Heart right ventricle (tissue), 16 donors: ENCODE data around the gene CLEC16A. TPM values are rescaled to one million over a fixed set of nuclear protein-coding genes. Genes with fewer than 3 reads are reported as not detected.

Source experiments
- ATAC-seq, 8 donors: fragments of 200-7000 bp; cut with Tn5 transposase; one replicate each; pipeline ENCODE4 v1.9.1; 2020; ENCODE audit warnings: mild to moderate bottlenecking in 8 of 8, moderate library complexity in 8 of 8, moderate number of reproducible peaks in 1 of 8
- DNase-seq, 2 donors: peaks; one replicate each; pipeline ENCODE4 v3.0.0-alpha.2; 2020
- H3K27ac ChIP-seq, 10 donors: fragments of 200-600 bp; sonication (generic) in 2 of 10; one replicate each; pipeline versions ENCODE4 v1.5.0 to v1.8.0; 2020 to 2022; ENCODE audit warnings: mild to moderate bottlenecking in 3 of 10
- H3K27me3 ChIP-seq, 7 donors: fragments of 200-600 bp; one replicate each; pipeline ENCODE4 v1.8.0; 2021 to 2022; ENCODE audit warnings: mild to moderate bottlenecking in 2 of 7
- H3K36me3 ChIP-seq, 9 donors: fragments of 200-600 bp; sonication (generic) in 1 of 9; one replicate each; pipeline versions ENCODE4 v1.5.0 to v1.8.0; 2020 to 2022; ENCODE audit warnings: mild to moderate bottlenecking in 2 of 9
- H3K4me1 ChIP-seq, 9 donors: fragments of 200-600 bp; sonication (generic) in 1 of 9; one replicate each; pipeline versions ENCODE4 v1.5.0 to v1.8.0; 2020 to 2022; ENCODE audit warnings: mild to moderate bottlenecking in 4 of 9
- H3K4me3 ChIP-seq, 10 donors: fragments of 200-600 bp; sonication (generic) in 2 of 10; one replicate each; pipeline versions ENCODE4 v1.5.0 to v1.8.0; 2020 to 2022; ENCODE audit warnings: mild to moderate bottlenecking in 7 of 10, moderate library complexity in 2 of 10
- H3K9me3 ChIP-seq, 11 donors: fragments of 200-600 bp in 10 of 11; sonication (generic) in 2 of 11; one replicate each; pipeline versions ENCODE4 v1.5.0 to v1.8.0; 2013 to 2022; ENCODE audit warnings: mild to moderate bottlenecking in 2 of 11, control low read depth in 1 of 11, moderate library complexity in 1 of 11
- WGBS, 2 donors: extraction: QIAGEN DNeasy Blood & Tissue Kit; methylation state at CpG; one replicate each; pipeline ENCODE4 v1.1.7; 2013; ENCODE audit warnings: inconsistent platforms in 1 of 2; 5-methylcytosine and 5-hydroxymethylcytosine counted together
- intact Hi-C, 10 donors: fragments of 100-400 bp; cut with DNase I; formaldehyde crosslinking; loops; one replicate each; pipeline versions ENCODE4 v1.11.1 to v1.14.2; 2022
- polyA plus RNA-seq, 2 donors: library from polyadenylated mRNA; stranded (reverse); fragments of 200-250 nt; gene quantifications; one replicate each; pipeline ENCODE4 v1.2.3, GENCODE V29; 2013
- total RNA-seq, 10 donors: library from RNA; stranded (reverse); fragmentation: NEBNext Ultra II Directional in 3 of 10; extraction: Animal tissue kit (Norgen Biotek cat#: 25700) in 3 of 10; gene quantifications; one replicate each; pipeline versions ENCODE4 v1.2.1 to v1.2.4, GENCODE V29; 2021 to 2023
- TF ChIP-seq, protein P1 (sequence below), 9 donors: fragments of 200-600 bp; sonication (generic) in 2 of 9; IDR thresholded peaks; one replicate each; pipeline versions ENCODE4 v1.5.0 to v1.8.0; 2021 to 2022; ENCODE audit warnings: antibody characterized with exemption in 9 of 9, mild to moderate bottlenecking in 5 of 9, moderate library complexity in 1 of 9
- donor health status: Arrhythmogenic right ventricular cardiomyopathy.
- donor health status: ischemic (EF 13 %, LVEDD 7.1; RV severe dilation, severe dysfunction).
- donor health status: healthy with polysubstance abuse.
- donor health status: DM: no; HTN: yes; CAD: no.
- donor health status: DM: no; HTN: no; CAD: no.
- donor health status: ischemic (EF 25% LVEDD 6.9; RV normal size, moderate dysfunction).
- donor health status: ischemic (EF 25% LVEDD 5.7; RV mildly dilated, moderate dysfunction).
- donor health status: healthy.
- donor health status: DM: yes; HTN: yes; CAD: no.
- donor health status: Ischemic cardiomyopathy.
- donor health status: ischemic (EF 35%, LVEDD 5.7; RV mildly dilated, moderate dysfunction).
- donor health status: nonischemic (EF 11% LVEDD 7.7; RV severe dilation, severe dysfunction).
- donor health status: DM: yes; HTN: yes; CAD: no.
- donor health status: PGD.
- donor health status: ischemic (EF 29% LVEDD 5.4; RV normal size, mild dysfunction).
- donor health status: nonischemic (EF 23%, LVEDD 6.1; RV moderate dilation, normal function).

Gene CLEC16A
- total and polyA plus RNA-seq, 12 donors: 12.1 to 30.8 (median 23.0) TPM

DNA sequence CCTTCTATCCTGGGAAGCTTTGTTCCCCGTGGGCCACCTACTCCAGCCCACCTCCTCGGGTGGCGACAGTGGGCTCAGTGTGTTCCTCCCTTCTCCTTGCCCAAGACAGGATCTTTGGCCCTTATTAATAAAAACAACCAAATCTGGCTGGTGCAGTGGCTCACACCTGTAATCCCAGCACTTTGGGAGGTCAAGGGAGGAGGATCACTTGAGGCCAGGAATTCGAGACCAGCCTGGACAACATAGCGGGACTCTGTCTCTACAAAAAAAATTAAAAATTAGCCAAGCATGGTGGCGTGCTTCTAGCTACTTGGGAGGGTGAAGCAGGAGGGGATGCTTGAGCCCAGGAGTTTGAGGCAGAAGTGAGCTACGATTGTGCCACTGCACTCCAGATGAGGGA lies 269.4 kb downstream of the CLEC16A start:
- no peaks in the 10 kb centered on the region for H3K36me3 ChIP-seq
- H3K27me3 ChIP-seq: peaks cover 0 to 7% (median 5%) of the 10 kb centered on the region in 7 donors
- H3K4me3 ChIP-seq: no peak overlapping the region
- no peak for DNase-seq
- ATAC-seq: no peak
- intact Hi-C loops: no loop called here
- TF ChIP-seq, protein P1, sequence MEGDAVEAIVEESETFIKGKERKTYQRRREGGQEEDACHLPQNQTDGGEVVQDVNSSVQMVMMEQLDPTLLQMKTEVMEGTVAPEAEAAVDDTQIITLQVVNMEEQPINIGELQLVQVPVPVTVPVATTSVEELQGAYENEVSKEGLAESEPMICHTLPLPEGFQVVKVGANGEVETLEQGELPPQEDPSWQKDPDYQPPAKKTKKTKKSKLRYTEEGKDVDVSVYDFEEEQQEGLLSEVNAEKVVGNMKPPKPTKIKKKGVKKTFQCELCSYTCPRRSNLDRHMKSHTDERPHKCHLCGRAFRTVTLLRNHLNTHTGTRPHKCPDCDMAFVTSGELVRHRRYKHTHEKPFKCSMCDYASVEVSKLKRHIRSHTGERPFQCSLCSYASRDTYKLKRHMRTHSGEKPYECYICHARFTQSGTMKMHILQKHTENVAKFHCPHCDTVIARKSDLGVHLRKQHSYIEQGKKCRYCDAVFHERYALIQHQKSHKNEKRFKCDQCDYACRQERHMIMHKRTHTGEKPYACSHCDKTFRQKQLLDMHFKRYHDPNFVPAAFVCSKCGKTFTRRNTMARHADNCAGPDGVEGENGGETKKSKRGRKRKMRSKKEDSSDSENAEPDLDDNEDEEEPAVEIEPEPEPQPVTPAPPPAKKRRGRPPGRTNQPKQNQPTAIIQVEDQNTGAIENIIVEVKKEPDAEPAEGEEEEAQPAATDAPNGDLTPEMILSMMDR (IDR thresholded peaks at IDR 0.05): no peak
- H3K4me1 ChIP-seq: peaks cover 0 to 29% (median 0%) of the 10 kb centered on the region in 9 donors
- peaks cover 0 to 36% (median 20%) of the 10 kb centered on the region in 11 donors for H3K9me3 ChIP-seq
- 94% methylated on average over 7 of the region's 7 CpGs for WGBS, 2 donors
- no peak overlapping the region for H3K27ac ChIP-seq

DNA sequence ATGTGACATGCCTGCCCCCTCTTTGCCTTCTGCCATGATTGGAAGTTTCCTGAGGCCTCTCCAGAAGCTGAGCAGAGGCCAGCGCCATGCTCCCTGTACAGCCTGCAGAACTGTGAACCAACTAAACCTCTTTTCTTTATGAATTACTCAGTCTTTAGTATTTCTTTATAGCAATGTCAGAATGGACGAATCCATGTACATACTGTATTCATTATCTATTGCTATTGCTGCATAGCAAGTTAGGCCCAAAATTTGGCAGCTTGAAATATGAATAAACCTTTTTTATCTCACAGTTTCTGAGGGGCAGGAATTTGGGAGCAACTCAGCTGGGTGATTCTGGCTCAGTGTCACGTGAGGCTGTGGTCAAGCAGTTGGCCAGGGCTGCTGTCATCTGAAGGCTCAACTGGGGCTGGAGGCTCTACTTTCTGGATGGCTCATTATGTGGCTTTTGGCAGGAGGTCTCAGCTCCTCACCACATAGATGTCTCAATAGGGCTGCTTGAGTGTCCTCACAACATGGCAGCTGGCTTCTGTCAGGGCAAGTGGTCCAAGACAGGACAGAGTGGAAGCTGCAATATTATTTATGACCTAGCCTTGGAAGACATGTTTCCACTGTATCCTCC lies 271.7 kb downstream of the CLEC16A start:
- peaks cover 0 to 7% (median 2%) of the 10 kb centered on the region in 7 donors for H3K27me3 ChIP-seq
- intact Hi-C loops: no loop called here
- H3K27ac ChIP-seq: no peak overlapping the region
- TF ChIP-seq, protein P1 (IDR thresholded peaks at IDR 0.05): no peak
- H3K36me3 ChIP-seq: no peaks in the 10 kb centered on the region
- ATAC-seq (no peak), DNase-seq (no peak)
- peaks cover 0 to 38% (median 22%) of the 10 kb centered on the region in 11 donors for H3K9me3 ChIP-seq
- no peak overlapping the region for H3K4me3 ChIP-seq
- 91 to 93% methylated on average over 3 of the region's 3 CpGs for WGBS, 2 donors
- peaks cover 0 to 25% (median 0%) of the 10 kb centered on the region in 9 donors for H3K4me1 ChIP-seq

DNA sequence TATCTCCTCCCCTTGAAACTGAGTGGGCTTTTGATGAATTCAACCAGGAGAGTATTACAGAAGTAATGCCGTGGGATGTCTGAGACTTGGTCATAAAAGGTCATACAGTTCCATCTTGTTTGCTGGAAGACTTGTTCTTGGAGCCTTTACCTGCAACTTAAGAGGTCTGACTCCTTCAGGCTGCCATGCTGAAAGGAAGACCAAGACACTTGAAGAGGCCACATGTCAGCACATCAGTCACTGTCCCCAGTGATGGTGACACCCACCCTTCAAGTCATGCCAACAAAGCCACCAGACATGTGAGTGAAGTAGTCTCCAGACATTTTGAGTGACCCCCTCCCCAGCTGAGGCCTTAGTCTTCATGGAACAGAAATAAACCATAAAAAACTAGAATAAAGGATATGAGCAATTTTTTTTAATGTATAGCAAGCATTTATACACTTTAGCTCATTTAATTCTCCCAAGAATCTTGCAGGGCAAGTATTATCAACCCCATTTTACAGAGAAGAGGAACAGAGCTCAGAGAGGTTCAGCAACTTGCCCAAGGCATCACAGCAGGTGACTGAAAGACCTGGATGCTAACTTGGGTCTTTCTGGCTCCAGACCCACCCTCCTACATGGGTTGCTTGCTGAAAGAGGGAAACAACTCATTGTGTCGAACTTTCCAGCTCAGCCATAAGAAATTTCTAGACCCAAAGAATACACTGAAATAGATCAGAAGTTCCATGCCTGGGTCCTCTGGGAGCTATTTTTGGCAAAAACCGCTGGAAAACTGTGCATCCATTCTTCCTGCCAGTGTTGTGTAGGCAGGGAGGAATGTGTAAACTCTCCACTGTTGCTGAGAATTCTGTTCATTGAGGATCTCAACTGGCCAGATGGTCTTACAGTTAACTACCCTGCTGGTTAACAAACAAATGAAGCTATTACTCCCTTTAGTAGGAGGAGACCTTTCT lies 273.6 kb downstream of the CLEC16A start:
- Histone ChIP-seq H3K4me1 (peaks cover 0 to 11% (median 0%) of the 10 kb centered on the region in 9 donors), H3K36me3 (no peaks in the 10 kb centered on the region), H3K27ac (no peak overlapping the region), H3K27me3 (no peaks in the 10 kb centered on the region), H3K9me3 (peaks cover 0 to 38% (median 22%) of the 10 kb centered on the region in 11 donors), H3K4me3 (no peak overlapping the region)
- WGBS, 2 donors: 58 to 70% methylated on average over 3 of the region's 3 CpGs
- intact Hi-C loops: no loop called here
- TF ChIP-seq, protein P1 (IDR thresholded peaks at IDR 0.05): no peak
- DNase-seq (no peak), ATAC-seq (peak in 1 of 8 donors; percentile 28)

DNA sequence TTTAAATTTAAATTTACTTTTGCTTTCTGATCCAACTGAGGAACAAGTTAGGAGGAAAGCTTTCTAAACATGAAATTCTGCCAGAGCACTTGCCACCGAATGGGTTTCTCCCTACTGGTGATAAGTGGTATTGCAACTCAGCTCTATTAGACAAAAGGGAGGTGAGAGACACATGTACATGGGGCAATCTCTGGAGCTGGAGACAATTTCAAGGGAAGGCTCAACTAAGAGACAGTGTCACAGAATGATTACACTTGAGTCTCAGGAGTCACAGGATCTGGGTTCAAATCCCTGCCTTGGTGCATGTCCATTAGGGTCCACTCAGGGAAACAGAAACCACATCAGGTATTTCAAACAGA lies 274.2 kb downstream of the CLEC16A start:
- Histone ChIP-seq H3K4me1 (peaks cover 0 to 15% (median 0%) of the 10 kb centered on the region in 9 donors), H3K27me3 (no peaks in the 10 kb centered on the region), H3K9me3 (peaks cover 0 to 38% (median 22%) of the 10 kb centered on the region in 11 donors), H3K4me3 (no peak overlapping the region), H3K36me3 (no peaks in the 10 kb centered on the region), H3K27ac (peak overlapping the region in 1 of 10 donors; percentile 3)
- TF ChIP-seq, protein P1 (IDR thresholded peaks at IDR 0.05): peak in 7 of 9 donors; percentile 17 to 50 (median 29)
- 85 to 90% methylated on average over 1 of the region's 1 CpG for WGBS, 2 donors
- ATAC-seq (no peak), DNase-seq (no peak)
- intact Hi-C loops: no loop called here
